Hepatocyte (in vitro differentiated cells): ENCODE data around the gene ZSCAN12. TPM values are rescaled to one million over a fixed set of nuclear protein-coding genes. Genes with fewer than 3 reads are reported as not detected.

Experiments used
- DNase-seq: peaks from one replicate; pipeline ENCODE4 v3.0.0-alpha.2; 2016; ENCODE audit warnings: low spot score
- H2AFZ ChIP-seq: fragments of 200-600 bp; sonication (generic); 2 replicates; pipeline ENCODE4 v1.6.0; 2016; ENCODE audit warnings: antibody characterized with exemption, mild to moderate bottlenecking
- H3K27ac ChIP-seq: fragments of 200-600 bp; sonication (generic); 2 replicates; pipeline ENCODE4 v1.5.1; 2016; ENCODE audit warnings: mild to moderate bottlenecking
- H3K27me3 ChIP-seq: fragments of 200-600 bp; sonication (generic); 2 replicates; pipeline ENCODE4 v1.6.1; 2016
- H3K36me3 ChIP-seq: fragments of 200-600 bp; sonication (generic); replicated peaks from 2 replicates; pipeline ENCODE4 v1.5.1; 2016; ENCODE audit warnings: low read depth; ENCODE audit not compliant: insufficient read depth
- H3K4me1 ChIP-seq: fragments of 200-600 bp; sonication (generic); 2 replicates; pipeline ENCODE4 v1.5.1; 2016; ENCODE audit warnings: mild to moderate bottlenecking, moderate library complexity; ENCODE audit not compliant: insufficient read depth
- H3K4me2 ChIP-seq: fragments of 200-600 bp; sonication (generic); 2 replicates; pipeline ENCODE4 v1.6.0; 2016
- H3K4me3 ChIP-seq: fragments of 200-600 bp; sonication (generic); 2 replicates; pipeline ENCODE4 v1.5.1; 2016; ENCODE audit warnings: mild to moderate bottlenecking
- H3K79me2 ChIP-seq: fragments of 200-600 bp; sonication (generic); 2 replicates; pipeline ENCODE4 v1.6.0; 2017; ENCODE audit warnings: mild to moderate bottlenecking
- H3K9me2 ChIP-seq: fragments of 200-600 bp; sonication (generic); replicated peaks from 2 replicates; pipeline ENCODE4 v1.6.0; 2017; ENCODE audit warnings: mild to moderate bottlenecking; ENCODE audit not compliant: insufficient read depth
- H3K9me3 ChIP-seq: fragments of 200-600 bp; sonication (generic); 2 replicates; pipeline ENCODE4 v1.5.1; 2016; ENCODE audit warnings: low read depth, mild to moderate bottlenecking
- H4K20me1 ChIP-seq: fragments of 200-600 bp; sonication (generic); 2 replicates; pipeline ENCODE4 v1.6.0; 2016; ENCODE audit warnings: mild to moderate bottlenecking; ENCODE audit not compliant: insufficient read depth, poor library complexity, severe bottlenecking
- EZH2 ChIP-seq: fragments of 200-600 bp; sonication (generic); IDR thresholded peaks from 2 replicates; pipeline ENCODE4 v1.6.1; 2016; ENCODE audit warnings: antibody characterized with exemption, mild to moderate bottlenecking, borderline replicate concordance
- EZH2phosphoT487 ChIP-seq: fragments of 200-600 bp; sonication (generic); IDR thresholded peaks from one replicate; pipeline ENCODE4 v1.6.1; 2018; ENCODE audit warnings: antibody characterized with exemption, mild to moderate bottlenecking, low read depth, moderate library complexity; ENCODE audit not compliant: unreplicated experiment, severe bottlenecking
- WGBS: methylation state at CpG from one replicate; pipeline ENCODE4 v1.1.6; 2016; ENCODE audit warnings: low lambda C conversion rate; ENCODE audit errors: missing lambda C conversion rate; 5-methylcytosine and 5-hydroxymethylcytosine counted together
- polyA plus RNA-seq: library from polyadenylated mRNA; unstranded; fragments of >200 nt; fragmentation: Nextera tagmentation; extraction: Ambion mirVana; gene quantifications from 2 replicates; pipeline ENCODE4 v1.2.1, GENCODE V29; 2016
- total RNA-seq: library from RNA; depleted of rRNA; stranded (reverse); fragments of >200 nt; gene quantifications from 2 replicates; pipeline ENCODE4 v1.2.3, GENCODE V29; 2014
- TF ChIP-seq, protein P1 (sequence below): fragments of 200-600 bp; sonication (generic); IDR thresholded peaks from 2 replicates; pipeline ENCODE4 v1.5.1; 2016; ENCODE audit warnings: antibody characterized with exemption, mild to moderate bottlenecking; ENCODE audit not compliant: poor library complexity

Gene ZSCAN12
- total and polyA plus RNA-seq, 2 experiments from 2014 or later = 2.1 to 6.1 TPM

GRCh38 chr6:28401172-28401571, 1.6 kb upstream of the ZSCAN12 start:
- H4K20me1 ChIP-seq = peaks cover 3% of the 10 kb centered on the region
- TF ChIP-seq EZH2 (no peak), EZH2phosphoT487 (no peak)
- TF ChIP-seq, protein P1, sequence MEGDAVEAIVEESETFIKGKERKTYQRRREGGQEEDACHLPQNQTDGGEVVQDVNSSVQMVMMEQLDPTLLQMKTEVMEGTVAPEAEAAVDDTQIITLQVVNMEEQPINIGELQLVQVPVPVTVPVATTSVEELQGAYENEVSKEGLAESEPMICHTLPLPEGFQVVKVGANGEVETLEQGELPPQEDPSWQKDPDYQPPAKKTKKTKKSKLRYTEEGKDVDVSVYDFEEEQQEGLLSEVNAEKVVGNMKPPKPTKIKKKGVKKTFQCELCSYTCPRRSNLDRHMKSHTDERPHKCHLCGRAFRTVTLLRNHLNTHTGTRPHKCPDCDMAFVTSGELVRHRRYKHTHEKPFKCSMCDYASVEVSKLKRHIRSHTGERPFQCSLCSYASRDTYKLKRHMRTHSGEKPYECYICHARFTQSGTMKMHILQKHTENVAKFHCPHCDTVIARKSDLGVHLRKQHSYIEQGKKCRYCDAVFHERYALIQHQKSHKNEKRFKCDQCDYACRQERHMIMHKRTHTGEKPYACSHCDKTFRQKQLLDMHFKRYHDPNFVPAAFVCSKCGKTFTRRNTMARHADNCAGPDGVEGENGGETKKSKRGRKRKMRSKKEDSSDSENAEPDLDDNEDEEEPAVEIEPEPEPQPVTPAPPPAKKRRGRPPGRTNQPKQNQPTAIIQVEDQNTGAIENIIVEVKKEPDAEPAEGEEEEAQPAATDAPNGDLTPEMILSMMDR = no peak
- peaks cover 29% of the 10 kb centered on the region for H3K79me2 ChIP-seq
- no peaks in the 10 kb centered on the region for H3K27me3 ChIP-seq
- H2AFZ ChIP-seq = no peak overlapping the region
- no peak for DNase-seq
- no peak overlapping the region for H3K4me3 ChIP-seq
- no peaks in the 10 kb centered on the region for H3K9me2 ChIP-seq
- H3K9me3 ChIP-seq = no peaks in the 10 kb centered on the region
- H3K4me1 ChIP-seq = peaks cover 26% of the 10 kb centered on the region
- no peaks in the 10 kb centered on the region for H3K36me3 ChIP-seq
- H3K27ac ChIP-seq = no peak overlapping the region
- H3K4me2 ChIP-seq = no peak overlapping the region
- 88% methylated on average over 1 of the region's 1 CpG for WGBS

GRCh38 chr6:28400122-28400451, 540 bp upstream of the ZSCAN12 start:
- Histone ChIP-seq H3K9me2 (no peaks in the 10 kb centered on the region), H3K4me1 (peaks cover 28% of the 10 kb centered on the region), H3K4me3 (peak overlapping the region; percentile 70), H3K36me3 (no peaks in the 10 kb centered on the region), H3K79me2 (peaks cover 40% of the 10 kb centered on the region), H3K4me2 (peak overlapping the region; percentile 88), H3K27me3 (no peaks in the 10 kb centered on the region), H3K27ac (peak overlapping the region; percentile 90), H3K9me3 (no peaks in the 10 kb centered on the region), H2AFZ (peak overlapping the region; percentile 97), H4K20me1 (peaks cover 3% of the 10 kb centered on the region)
- no peak for DNase-seq
- no peak for TF ChIP-seq EZH2phosphoT487
- TF ChIP-seq, protein P1 = no peak
- TF ChIP-seq EZH2 = no peak
- WGBS = 31% methylated on average over 8 of the region's 8 CpGs

DNA sequence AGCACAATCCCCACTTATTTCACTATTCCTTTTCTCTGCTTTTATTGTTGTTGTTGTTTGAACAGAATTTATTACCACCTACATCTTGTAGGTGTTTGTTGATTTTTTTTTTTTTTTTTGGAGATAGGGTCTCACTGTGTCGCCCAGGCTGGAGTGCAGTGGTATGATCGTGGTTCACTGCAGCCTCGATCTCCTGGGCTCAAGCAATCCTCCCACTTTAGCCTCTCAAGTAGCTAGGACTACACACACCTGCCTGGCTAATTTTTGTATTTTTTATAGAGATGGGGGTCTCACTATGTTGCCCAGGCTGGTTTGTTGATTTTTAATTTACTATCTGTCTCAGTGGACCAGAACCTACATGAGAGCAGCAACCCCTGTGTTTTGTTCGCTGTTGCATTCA, 3.6 kb downstream of the ZSCAN12 start:
- H3K9me2 ChIP-seq = no peaks in the 10 kb centered on the region
- peaks cover 28% of the 10 kb centered on the region for H3K4me1 ChIP-seq
- no peaks in the 10 kb centered on the region for H3K36me3 ChIP-seq
- no peaks in the 10 kb centered on the region for H3K9me3 ChIP-seq
- no peaks in the 10 kb centered on the region for H3K27me3 ChIP-seq
- TF ChIP-seq EZH2 (no peak), EZH2phosphoT487 (no peak)
- TF ChIP-seq, protein P1 = no peak
- no peak for DNase-seq
- no peak overlapping the region for H3K4me3 ChIP-seq
- 100% methylated on average over 4 of the region's 4 CpGs for WGBS
- H3K27ac ChIP-seq = no peak overlapping the region
- H3K79me2 ChIP-seq = peaks cover 69% of the 10 kb centered on the region
- peaks cover 3% of the 10 kb centered on the region for H4K20me1 ChIP-seq
- peak overlapping the region; percentile 88 for H3K4me2 ChIP-seq
- no peak overlapping the region for H2AFZ ChIP-seq
